Neural cell (in vitro differentiated cells): ENCODE measurements around the gene SLC2A10. TPM values are rescaled to one million over a fixed set of nuclear protein-coding genes. Genes with fewer than 3 reads are reported as not detected.

Experiments
- H2AFZ ChIP-seq: fragments of 200-600, 300-800 bp; sonication (generic), shearing (Covaris generic); 2 replicates; pipeline ENCODE4 v1.6.0; 2014; ENCODE audit warnings: low read depth, mild to moderate bottlenecking, antibody characterized with exemption, low read length, moderate library complexity
- H3F3A ChIP-seq: fragments of 200-600 bp; shearing (Covaris generic); 2 replicates; pipeline ENCODE4 v1.6.1; 2016; ENCODE audit warnings: mild to moderate bottlenecking, moderate library complexity, mixed read lengths, antibody characterized with exemption, low read length; ENCODE audit not compliant: insufficient read depth, poor library complexity, severe bottlenecking
- H3K27ac ChIP-seq: fragments of 200-600, 300-800 bp; sonication (generic), shearing (Covaris generic); 2 replicates; pipeline ENCODE4 v1.5.1; 2014; ENCODE audit warnings: mild to moderate bottlenecking, low read length, moderate library complexity
- H3K27me3 ChIP-seq: fragments of 300-800, 200-600 bp; sonication (generic), shearing (Covaris generic); 2 replicates; pipeline ENCODE4 v1.6.0; 2014; ENCODE audit warnings: mild to moderate bottlenecking, low read depth, low read length, moderate library complexity; ENCODE audit not compliant: insufficient read depth
- H3K36me3 ChIP-seq: fragments of 300-800, 200-600 bp; sonication (generic), shearing (Covaris generic); 2 replicates; pipeline ENCODE4 v1.5.1; 2014; ENCODE audit warnings: mild to moderate bottlenecking, antibody characterized with exemption, low read length, moderate library complexity; ENCODE audit not compliant: insufficient read depth
- H3K4me2 ChIP-seq: fragments of 300-800, 200-600 bp; sonication (generic), shearing (Covaris generic); 2 replicates; pipeline ENCODE4 v1.6.0; 2014; ENCODE audit warnings: mild to moderate bottlenecking, low read length
- H3K4me3 ChIP-seq: fragments of 300-800, 200-600 bp; sonication (generic), shearing (Covaris generic); 2 replicates; pipeline ENCODE4 v1.5.1; 2014; ENCODE audit warnings: mild to moderate bottlenecking, low read length, moderate library complexity
- H3K79me2 ChIP-seq: fragments of 200-600 bp; shearing (Covaris generic); replicated peaks from 2 replicates; pipeline ENCODE4 v1.6.0; 2014; ENCODE audit warnings: mild to moderate bottlenecking, low read length, moderate library complexity; ENCODE audit not compliant: insufficient read depth
- H3K9ac ChIP-seq: fragments of 300-800, 200-600 bp; sonication (generic), shearing (Covaris generic); 2 replicates; pipeline ENCODE4 v1.6.1; 2016; ENCODE audit warnings: mild to moderate bottlenecking, low read length, mixed read lengths
- H3K9me2 ChIP-seq: fragments of 200-600 bp; shearing (Covaris generic); 2 replicates; pipeline ENCODE4 v1.6.1; 2016; ENCODE audit warnings: mild to moderate bottlenecking, low read length, mixed read lengths; ENCODE audit not compliant: insufficient read depth
- H3K9me3 ChIP-seq: fragments of 200-600, 300-800 bp; sonication (generic), shearing (Covaris generic); 2 replicates; pipeline ENCODE4 v1.6.1; 2016; ENCODE audit warnings: mild to moderate bottlenecking, mixed run types, low read length, moderate library complexity, mixed read lengths
- H4K20me1 ChIP-seq: fragments of 200-600 bp; shearing (Covaris generic); 2 replicates; pipeline ENCODE4 v1.6.1; 2016; ENCODE audit warnings: mild to moderate bottlenecking, mixed run types; ENCODE audit not compliant: insufficient read depth
- CTCF ChIP-seq: fragments of 450-650 bp; IDR thresholded peaks from 2 replicates; pipeline ENCODE4 v1.5.1; 2014; ENCODE audit warnings: antibody characterized with exemption, mild to moderate bottlenecking, moderate library complexity; ENCODE audit not compliant: poor library complexity, severe bottlenecking
- EP300 ChIP-seq: fragments of 450-650 bp; conservative IDR thresholded peaks from 2 replicates; pipeline ENCODE4 v1.6.1; 2014; ENCODE audit warnings: antibody characterized with exemption, mild to moderate bottlenecking, moderate library complexity; ENCODE audit not compliant: poor library complexity, severe bottlenecking
- EZH2 ChIP-seq: fragments of 200-600, 300-800 bp; shearing (Covaris generic), sonication (generic); IDR thresholded peaks from 2 replicates; pipeline ENCODE4 v1.6.1; 2014; ENCODE audit warnings: antibody characterized with exemption, low read length, borderline replicate concordance, mild to moderate bottlenecking; ENCODE audit not compliant: insufficient read depth, poor library complexity, severe bottlenecking
- POLR2AphosphoS5 ChIP-seq: IDR thresholded peaks from 2 replicates; pipeline ENCODE4 v1.6.1; 2012
- RAD21 ChIP-seq: fragments of 450-650 bp; conservative IDR thresholded peaks from 2 replicates; pipeline ENCODE4 v1.6.1; 2014; ENCODE audit warnings: antibody characterized with exemption, mild to moderate bottlenecking, moderate library complexity
- REST ChIP-seq: IDR thresholded peaks from 2 replicates; pipeline ENCODE4 v1.6.1; 2012; ENCODE audit warnings: borderline replicate concordance
- SMC3 ChIP-seq: fragments of 450-650 bp; conservative IDR thresholded peaks from 2 replicates; pipeline ENCODE4 v1.6.1; 2014; ENCODE audit warnings: antibody characterized with exemption, mild to moderate bottlenecking, moderate library complexity; ENCODE audit not compliant: poor library complexity
- TAF1 ChIP-seq: IDR thresholded peaks from 2 replicates; pipeline ENCODE4 v1.6.1; 2012; ENCODE audit warnings: low read depth
- polyA plus RNA-seq: library from polyadenylated mRNA; depleted of rRNA; stranded (reverse); fragments of >200 nt; gene quantifications from 2 replicates; pipeline ENCODE4 v1.2.3, GENCODE V29; 2014

Gene SLC2A10
- polyA plus RNA-seq, 1 donor from 2014 or later: not detected

- TF ChIP-seq EZH2: no peak
- no peak for TF ChIP-seq POLR2AphosphoS5
- TF ChIP-seq TAF1: no peak
- no peak for TF ChIP-seq SMC3
- no peak for TF ChIP-seq RAD21
- TF ChIP-seq CTCF: no peak
- TF ChIP-seq EP300: no peak
- H3K9me3 ChIP-seq: peaks cover 6% of the 10 kb centered on the region
- H3K79me2 ChIP-seq: no peaks in the 10 kb centered on the region
- no peak overlapping the region for H3K4me3 ChIP-seq
- H3K9ac ChIP-seq: no peak overlapping the region
- H3K9me2 ChIP-seq: no peaks in the 10 kb centered on the region
- no peak overlapping the region for H2AFZ ChIP-seq
- H3K4me2 ChIP-seq: no peak overlapping the region
- no peaks in the 10 kb centered on the region for H4K20me1 ChIP-seq
- no peaks in the 10 kb centered on the region for H3K27me3 ChIP-seq
- no peaks in the 10 kb centered on the region for H3F3A ChIP-seq
- H3K36me3 ChIP-seq: peaks cover 7% of the 10 kb centered on the region
- H3K27ac ChIP-seq: no peak overlapping the region
Observed at GRCh38 chr20:46661659-46662058, 47.8 kb upstream of the SLC2A10 start.

GRCh38 chr20:46663531-46663930, 45.9 kb upstream of the SLC2A10 start:
- Histone ChIP-seq H3F3A (no peaks in the 10 kb centered on the region), H3K4me2 (no peak overlapping the region), H3K27me3 (no peaks in the 10 kb centered on the region), H3K9me2 (no peaks in the 10 kb centered on the region), H2AFZ (no peak overlapping the region), H3K9ac (no peak overlapping the region), H3K79me2 (no peaks in the 10 kb centered on the region), H3K9me3 (peaks cover 6% of the 10 kb centered on the region), H3K27ac (no peak overlapping the region), H4K20me1 (no peaks in the 10 kb centered on the region), H3K36me3 (peaks cover 3% of the 10 kb centered on the region), H3K4me3 (no peak overlapping the region)
- TF ChIP-seq SMC3 (no peak), POLR2AphosphoS5 (no peak), CTCF (no peak), EZH2 (no peak), TAF1 (no peak), EP300 (no peak), RAD21 (no peak), REST (no peak)
